Sigmoid colon (tissue), 4 donors: Measurements from ENCODE around the gene KCNQ5.

Source experiments
- CTCF ChIP-seq, 4 experiments: fragments of 450-650 bp in 3 of 4; fragments of 200-600 bp in 1 of 4; IDR thresholded peaks; one replicate each; pipeline ENCODE4 v1.5.1; 2016 to 2019; ENCODE audit warnings: antibody characterized with exemption in 4 of 4, mild to moderate bottlenecking in 3 of 4, moderate library complexity in 2 of 4
- EP300 ChIP-seq, 4 donors: sonication (generic); formaldehyde crosslinking; IDR thresholded peaks; one replicate each; pipeline ENCODE4 v1.6.1; 2017; ENCODE audit warnings: antibody characterized with exemption in 4 of 4
- POLR2A ChIP-seq, 2 donors: fragments of 450-650 bp; IDR thresholded peaks; one replicate each; pipeline ENCODE4 v1.6.1; 2016; ENCODE audit warnings: antibody characterized with exemption in 2 of 2, mild to moderate bottlenecking in 2 of 2, moderate library complexity in 2 of 2
- POLR2AphosphoS5 ChIP-seq, 4 donors: sonication (generic); formaldehyde crosslinking; IDR thresholded peaks; one replicate each; pipeline ENCODE4 v1.6.1; 2017; ENCODE audit warnings: antibody characterized with exemption in 4 of 4

- TF ChIP-seq CTCF (IDR thresholded peaks at IDR 0.05): no peak
- no peak for TF ChIP-seq POLR2A (IDR thresholded peaks at IDR 0.05)
- no peak for TF ChIP-seq EP300 (IDR thresholded peaks at IDR 0.05)
- no peak for TF ChIP-seq POLR2AphosphoS5 (IDR thresholded peaks at IDR 0.05)
Measured at GRCh38 chr6:73177221-73177944, 555.5 kb downstream of the KCNQ5 start.
